Stimulated activated CD8-positive, alpha-beta memory T cell treated with anti-CD3 and anti-CD28 coated beads, Interleukin-4, amount 100 ng/mL, for 1 hour (primary cell): Measurements from ENCODE around the gene RIPK4.

ENCODE experiments used
- DNase-seq, 2 donors: peaks; one replicate each; pipeline ENCODE4 v3.0.0-alpha.2; 2020; ENCODE audit warnings: low read depth in 2 of 2, low spot score in 1 of 2

The RIPK4 gene

DNA sequence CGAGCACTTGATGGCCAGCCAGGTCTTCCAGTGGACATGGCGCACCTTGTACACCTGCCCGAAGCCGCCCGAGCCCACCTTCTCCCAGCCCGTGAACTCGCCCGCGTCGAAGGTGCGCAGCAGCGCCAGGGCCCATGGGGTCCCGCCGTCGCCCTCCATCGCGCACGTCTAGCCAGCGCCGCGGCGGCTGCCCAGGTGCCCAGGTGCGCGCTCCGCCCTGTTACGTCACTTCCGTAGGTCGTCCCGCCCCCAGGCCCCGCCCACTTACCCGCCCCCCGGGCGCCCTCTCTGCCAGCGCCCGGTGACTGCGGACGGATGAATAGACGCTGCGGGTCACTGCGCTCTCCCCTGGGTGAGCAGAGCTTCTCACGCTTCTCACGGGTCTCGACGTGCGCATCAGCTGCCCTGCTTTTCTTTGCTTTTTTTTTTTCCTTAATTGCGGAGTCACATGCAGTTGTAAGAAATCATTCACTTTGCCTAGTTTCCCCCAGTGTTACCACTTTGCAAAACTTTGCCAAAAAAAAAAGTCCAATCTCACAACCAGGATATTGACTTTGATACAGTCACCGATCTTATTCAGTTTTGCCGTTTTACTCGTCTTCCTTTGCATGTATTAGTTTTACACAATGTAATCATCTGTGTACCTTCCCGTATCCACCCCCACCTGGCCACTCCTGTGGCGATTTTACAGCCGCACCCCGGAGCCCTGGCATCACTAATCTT lies at the start of gene RIPK4:
Gene RIPK4, minus strand, starts transcription at position 170 of the 723 bp plus-strand sequence. Its CDS starts 11 bp downstream, at position 159.
- DNase-seq = peak in 1 of 2 donors; percentile 19

DNA sequence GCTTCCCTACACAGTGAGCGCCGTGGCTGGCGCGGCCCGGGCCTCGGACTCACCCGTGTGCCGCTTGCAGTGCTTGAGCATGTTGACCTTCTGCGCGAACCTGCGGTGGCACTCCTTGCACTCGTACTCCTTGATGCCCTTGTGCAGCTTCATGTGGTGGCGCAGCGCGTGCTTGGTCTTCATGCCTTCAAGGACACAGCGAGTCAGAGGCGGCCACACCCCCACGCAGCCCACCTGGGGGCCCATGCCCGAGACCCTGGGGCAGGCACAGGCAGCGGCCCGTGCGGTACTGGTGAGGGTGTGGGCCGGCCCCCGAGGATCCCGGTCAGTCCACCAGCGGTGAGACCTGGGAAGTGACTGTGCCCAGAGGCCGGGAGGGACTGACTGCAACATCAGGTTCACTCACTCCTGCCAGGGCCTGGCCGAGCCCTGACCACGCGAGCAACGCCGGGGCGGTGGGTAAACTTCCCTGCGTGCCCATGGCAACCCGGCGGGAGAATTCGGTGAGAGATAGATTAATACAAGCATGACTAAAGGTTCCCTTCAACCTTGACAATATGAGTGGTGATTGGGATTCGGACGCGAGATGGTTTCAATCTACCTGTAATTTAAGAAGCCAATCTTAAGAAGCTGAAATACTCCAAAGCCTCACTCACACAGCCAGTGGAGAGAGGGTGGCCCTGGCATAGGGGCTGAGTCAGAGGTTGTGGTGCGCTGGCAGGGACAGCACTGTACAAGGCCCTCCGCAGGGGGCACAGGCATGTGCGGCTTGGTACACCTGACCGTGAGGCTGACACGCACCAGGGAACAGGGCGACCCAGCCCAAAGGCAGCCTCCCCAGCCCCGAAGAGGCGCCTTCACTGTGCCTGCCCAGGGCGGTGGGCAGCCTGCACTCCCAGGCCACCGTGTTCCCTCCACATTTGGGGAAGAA lies 49.1 kb upstream of the RIPK4 start:
- DNase-seq = no peak

DNA sequence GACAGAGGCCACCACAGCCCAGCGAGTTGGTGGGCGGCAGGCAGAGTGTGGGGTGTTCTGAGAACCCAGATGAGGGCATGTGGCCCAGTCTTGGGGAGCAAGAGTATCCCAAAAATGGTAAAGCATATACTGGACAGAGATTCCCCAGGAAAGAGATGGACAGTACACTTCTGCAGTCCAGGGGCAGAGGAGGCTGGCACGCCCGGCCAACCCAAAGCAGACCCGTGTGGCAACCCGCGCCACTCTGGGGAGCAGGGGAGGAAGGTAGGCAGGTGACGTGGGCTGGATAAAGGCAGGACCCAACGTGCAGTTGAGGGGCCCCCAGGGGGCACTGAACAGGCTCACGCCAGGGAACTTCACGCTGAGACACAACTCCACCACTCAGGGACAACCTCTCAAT lies 46.4 kb upstream of the RIPK4 start:
- no peak for DNase-seq

DNA sequence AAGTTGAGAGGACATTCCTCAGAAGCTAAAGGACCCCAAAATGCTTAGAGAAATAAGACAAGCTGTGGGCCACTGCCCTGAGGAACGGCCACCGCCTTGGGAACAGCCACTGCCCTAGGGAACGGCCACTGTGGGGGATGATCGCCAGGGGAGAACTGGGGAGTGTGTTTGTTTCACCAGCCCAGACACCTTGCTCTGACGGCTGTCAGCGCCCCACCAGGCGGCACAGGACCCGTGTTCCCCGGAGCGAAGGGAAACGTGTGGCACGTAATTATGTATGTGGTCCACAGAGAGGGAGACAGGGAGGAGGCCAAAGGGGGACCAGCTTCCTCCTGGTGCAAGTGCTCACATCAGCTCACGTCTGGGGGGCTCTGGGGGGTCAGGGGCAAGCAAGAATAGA lies 45.8 kb upstream of the RIPK4 start:
- DNase-seq = no peak

DNA sequence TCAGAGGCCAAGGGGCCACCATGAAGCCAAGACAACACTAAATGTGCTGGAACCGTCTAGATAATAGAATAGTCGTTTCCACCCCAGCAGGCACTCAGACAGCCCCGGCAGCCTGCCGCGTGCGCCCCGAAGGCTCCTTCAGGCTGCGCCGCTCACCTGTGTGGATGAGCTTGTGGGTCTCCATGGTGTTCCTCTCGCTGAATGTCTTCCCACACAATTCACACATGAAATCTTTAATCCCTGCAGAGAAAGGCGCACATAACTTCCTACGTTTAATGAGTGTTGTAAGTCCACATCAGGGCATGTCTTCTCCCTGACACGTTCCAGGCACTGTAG lies 43.7 kb upstream of the RIPK4 start:
- DNase-seq = no peak

DNA sequence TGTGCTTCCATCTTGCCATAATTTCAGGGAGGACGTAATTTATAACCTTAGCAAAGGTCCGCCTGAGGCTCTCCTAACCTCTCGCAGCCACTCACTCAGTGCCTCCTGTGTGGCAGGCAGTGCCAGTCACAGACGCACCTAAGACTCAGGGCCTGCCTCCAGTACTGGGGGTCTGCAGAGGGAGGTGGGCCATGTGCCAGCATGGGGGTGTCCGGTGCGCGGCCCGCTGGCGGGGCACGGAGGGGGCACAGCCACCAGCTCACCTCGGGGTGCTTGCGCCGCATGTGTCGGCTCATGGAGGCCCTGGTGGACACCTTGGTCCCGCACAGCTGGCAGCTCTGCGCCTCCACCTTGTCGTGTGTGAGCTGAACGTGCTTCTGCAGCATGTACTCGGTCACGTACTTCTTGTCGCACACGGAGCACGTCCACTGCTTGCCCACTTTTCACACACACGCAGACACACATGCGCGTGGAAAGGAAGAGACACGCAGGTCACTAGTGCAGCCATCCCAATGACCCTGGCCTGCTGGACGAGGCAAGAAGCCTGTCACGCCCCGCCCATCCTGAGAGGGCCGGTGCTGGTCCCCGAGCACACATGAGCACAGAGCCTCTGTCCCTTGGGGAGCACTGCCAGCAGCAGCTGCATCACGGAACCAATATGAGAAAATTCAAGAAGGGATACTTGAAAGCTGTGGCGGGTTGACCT lies 43.2 kb upstream of the RIPK4 start:
- DNase-seq = no peak

DNA sequence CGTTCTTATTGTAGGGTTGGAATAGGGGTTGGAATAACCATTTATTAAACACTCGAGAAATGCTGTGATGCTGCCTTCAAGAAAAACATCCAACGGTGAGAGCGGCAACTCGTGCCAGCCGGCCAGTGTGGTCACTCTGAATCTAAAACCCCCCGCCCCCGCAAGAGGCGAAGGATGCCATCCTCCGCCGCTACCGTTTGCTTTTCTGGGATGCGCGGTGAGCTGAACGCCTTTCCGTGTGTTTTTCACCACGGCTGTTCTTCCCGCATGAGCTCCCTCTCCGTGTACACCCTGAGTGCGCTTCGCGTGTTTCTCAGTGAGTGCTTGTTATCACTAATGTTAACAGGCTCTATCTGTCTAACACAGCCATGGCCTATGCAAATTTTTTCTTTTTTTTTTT lies 42.0 kb upstream of the RIPK4 start:
- DNase-seq = no peak

DNA sequence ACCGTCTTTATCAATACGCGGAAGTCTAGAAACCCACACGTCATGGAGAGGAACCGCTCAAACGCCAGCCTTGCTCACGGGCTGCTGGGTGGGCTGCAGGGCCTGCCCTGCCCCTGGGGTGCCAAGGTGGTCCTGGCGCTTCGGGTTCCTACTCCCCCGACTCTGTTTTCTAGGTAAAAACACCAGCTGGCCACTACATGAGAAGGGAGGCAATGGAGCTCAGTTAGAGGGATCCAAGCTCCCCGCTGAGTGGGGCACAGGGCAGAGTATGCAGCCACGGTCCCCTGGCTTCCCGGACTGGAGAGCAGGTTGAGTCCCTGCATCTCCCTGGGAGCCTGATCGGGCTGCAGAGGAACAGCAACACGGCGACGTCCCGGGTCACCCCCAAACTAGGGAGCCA lies 41.2 kb upstream of the RIPK4 start:
- DNase-seq = no peak

DNA sequence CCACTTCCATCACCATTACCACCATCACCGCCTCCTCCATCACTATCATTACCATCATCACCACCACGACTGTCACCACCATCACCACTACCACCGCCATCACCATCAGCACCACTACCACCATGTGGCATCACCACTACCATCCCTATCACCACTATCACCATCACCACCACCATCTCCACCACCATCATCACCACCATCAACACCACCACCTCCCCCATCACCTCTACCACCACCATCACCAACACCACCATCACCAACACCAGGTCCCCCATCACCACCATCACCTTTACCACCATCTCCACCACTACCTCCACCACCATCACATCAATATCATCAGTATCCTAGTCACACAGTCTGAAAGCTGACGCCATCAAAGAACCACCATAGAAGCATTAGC lies 39.9 kb upstream of the RIPK4 start:
- no peak for DNase-seq

DNA sequence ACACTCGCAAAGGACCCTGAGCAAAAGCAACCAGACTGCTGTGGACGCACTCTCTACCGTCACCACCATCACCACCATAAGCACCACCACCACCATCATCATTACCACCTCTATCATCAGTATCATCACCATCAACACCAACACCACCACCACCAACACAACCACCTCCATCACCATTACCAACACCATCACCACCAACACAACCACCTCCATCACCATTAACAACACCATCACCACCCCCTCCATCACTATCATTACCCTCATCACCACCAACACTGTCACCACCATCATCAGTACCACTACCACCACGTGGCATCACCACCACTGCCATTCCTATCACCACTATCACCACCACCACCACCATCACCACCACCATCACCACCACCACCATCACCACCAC lies 38.8 kb upstream of the RIPK4 start:
- no peak for DNase-seq

DNA sequence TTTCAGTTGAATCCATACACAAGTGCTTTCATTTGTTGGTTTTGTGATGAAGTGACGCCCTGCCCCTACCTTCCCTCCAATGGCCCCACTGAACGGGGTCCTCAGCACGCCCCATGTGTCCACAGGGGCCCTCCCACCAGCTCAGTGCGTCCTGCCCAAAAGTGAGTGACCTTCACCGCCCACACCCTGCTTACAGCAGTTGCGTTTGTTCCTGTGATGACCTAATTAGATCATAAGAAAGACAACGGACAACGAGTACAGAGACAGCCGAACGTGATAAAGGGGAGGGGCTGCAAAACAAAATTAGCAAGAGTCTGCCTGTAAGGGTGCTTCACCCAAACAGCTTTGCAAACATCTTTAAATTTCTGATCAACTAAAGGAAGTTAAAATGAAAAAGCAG lies 38.2 kb upstream of the RIPK4 start:
- no peak for DNase-seq

DNA sequence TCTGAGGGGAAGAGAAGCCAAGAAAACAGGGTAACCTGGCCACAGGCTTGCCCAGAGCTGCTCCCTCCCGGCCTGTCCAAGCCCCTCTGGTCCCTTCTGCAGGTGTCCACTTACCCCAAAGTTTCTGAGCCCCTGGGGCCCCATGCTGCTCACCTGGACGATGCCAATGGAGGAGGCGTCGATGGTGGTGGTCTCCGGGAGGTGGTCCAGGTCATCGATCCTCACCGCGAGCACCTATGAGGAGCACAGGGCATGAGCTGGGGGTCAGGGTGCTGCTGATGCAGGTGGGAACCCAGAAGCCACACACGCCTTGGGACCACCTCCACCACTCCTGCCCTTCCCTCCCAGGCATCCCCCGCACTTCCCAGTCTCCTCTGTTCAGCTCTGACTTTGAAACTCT lies 37.5 kb upstream of the RIPK4 start:
- no peak for DNase-seq

DNA sequence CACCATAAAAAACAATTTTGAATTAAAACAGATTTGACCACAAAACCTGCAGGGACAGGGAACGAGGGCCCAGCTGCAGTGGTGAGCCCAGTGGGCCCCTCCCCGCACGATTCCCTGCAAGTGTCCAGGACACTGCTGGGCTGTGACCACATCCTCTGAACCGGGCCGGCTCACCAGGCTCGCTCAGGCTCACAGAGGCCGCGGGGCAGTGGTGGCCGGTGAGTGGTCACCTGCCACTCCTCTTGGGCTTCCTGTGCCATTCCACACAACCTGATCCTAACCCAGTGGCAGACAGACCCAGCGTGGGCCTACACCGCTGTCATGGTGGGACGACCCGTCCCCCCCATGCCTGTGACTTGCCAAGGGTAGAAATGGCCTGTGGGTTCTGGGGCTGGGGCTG lies 36.5 kb upstream of the RIPK4 start:
- DNase-seq = no peak

DNA sequence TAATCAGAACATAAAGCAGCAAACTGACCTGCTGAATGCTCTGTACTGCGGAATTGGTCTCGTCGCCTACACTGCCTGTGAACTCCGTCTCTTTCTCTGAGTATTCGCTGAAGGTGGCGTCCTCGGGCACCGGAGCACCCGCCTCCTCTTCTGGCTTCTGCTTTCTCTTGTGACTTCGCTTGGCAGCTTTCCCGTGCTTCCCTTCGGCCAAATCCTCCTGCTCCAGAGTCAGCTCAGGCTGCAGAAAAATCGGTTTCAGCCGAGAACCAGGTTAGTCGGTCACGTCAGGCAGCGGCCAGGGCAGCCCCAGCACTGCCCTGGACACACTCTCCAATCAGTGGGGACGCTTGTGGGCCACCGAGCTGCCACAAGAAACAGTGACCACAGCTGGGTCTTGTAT lies 35.8 kb upstream of the RIPK4 start:
- DNase-seq = no peak

DNA sequence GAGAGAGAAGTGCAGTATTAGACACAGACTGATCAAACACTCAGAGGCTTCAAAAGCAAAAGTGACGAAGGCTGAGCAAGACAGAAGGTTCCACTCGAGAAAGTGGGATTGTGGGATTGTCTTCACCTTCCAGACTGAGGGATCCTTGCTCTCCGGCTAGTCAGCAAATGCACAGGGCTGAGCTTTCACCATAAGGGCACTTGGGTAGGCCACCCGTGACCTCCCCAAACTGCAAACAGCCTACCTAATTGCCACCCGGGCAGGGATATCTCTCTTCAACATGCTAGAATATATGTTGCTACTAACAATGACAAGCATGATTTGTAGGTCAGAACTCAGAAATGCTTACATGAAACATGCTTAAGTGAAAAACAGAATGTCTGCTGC lies 35.3 kb upstream of the RIPK4 start:
- DNase-seq = no peak

DNA sequence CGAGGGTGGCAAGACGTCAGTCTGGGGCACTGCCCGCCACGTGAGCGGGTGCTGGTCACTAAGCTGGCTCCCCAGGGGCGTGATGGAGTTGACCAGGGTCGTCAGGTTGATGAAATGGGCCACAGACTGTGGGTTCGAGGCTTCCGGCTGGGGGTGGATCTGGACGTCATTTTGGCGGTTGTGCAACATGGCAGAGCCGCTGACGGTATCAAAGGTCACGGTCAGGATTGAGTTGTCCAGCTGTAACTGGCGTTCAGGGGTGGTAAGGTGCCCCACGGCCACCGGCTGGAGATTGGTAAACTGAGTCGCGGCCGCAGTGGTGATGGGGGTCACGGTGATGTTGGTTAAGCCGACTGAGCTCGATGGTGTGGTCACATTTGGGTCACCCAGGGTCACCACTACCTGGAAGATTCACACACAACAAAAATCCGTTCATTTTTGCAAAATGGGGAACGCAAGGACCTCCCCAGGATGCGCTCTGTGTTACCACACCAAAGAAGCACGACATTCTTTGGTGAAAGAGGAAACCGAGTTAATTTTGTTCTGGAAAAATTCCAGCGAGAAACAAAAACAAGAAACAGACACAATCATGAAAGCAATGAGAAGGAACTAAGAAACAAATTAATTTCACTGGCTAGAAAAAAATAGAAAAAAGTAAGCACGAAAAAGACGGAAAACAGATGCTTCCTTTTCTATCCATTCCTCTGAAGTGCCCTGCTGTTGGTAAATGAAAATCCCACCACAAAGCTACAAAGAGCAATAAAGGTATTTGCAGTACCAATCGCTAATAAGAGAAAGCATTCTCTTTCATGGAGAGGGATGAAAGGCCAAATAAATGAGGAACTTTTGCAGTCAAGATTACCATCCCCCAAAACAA lies 34.7 kb upstream of the RIPK4 start:
- DNase-seq = no peak

DNA sequence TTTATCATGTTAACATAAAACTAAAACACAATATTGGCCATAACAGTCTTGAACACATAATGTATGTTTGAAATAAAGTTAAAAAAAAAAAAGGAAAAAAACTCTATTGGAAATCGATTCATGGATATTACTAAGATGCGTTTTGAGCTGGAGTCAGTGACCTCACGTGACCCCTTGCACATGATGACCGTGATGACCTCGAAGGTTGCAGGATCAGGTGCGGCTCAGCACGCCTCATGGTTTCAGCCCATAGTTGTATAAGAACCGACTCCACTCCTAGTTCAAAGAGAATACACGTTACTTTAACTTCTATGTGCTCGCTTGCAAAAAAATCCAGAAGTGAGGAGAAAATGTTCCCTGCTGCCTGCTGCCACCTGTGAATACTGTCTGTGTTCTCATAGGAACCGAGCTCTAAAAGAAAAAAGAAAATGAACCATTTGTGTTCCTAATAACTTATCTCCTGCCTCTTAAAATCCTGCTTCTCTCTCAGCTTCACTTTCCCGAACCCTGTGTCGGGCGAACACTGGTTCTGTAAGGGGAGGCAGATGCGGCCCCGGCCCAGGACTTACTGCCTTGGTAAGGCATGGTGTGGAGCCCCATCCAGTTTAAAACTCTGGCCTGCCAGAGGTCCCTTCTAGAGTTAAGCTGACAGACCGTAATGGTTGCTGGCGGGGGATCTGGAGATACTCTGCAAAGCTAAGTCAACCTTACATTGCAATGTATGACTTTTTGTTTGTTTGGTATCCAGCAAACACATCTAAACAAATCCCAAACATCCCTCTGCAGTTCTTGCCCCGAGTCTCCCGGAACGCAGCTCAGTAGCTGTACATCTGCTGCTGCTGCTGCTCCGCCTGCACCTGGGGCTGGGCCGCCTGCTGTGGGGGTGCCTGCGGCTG lies 33.8 kb upstream of the RIPK4 start:
- DNase-seq = no peak

DNA sequence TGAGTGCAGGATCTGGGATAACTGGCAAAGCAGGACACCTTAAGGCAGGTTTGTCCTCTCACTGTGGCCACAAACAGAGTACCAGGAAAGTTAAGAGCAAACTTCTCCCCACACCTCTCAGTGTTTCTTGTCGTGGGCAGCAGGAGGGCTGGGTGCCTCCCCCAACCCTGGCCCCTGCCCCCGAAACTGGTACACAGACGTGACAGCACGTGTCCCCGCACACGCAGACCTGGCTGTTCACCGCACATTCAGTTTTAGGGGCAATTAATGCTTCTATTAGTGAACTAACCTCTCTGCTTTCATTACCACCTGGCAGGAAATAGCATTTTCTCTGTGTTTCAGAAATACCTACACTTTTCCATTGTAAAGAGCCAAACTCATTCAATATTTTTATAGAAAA lies 32.9 kb upstream of the RIPK4 start:
- DNase-seq = no peak

DNA sequence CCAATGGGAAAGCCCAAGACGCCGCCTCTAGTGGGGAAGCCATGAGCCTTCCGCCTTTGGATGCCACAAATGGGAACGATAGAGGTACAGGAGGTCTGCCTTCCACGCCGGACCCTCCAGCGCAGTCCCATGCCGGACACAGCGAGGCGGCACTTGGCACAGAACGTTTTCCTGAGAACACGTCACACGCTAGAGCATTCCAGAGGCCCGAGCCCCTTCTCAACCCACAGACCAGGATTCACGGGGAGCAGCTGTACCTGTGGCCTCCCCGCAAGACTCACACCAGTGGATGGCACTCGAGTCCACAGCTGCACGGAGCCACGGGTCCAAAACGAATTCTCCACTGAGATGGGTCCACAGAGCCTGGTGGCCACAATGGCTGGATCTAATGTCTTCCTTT lies 31.5 kb upstream of the RIPK4 start:
- no peak for DNase-seq

DNA sequence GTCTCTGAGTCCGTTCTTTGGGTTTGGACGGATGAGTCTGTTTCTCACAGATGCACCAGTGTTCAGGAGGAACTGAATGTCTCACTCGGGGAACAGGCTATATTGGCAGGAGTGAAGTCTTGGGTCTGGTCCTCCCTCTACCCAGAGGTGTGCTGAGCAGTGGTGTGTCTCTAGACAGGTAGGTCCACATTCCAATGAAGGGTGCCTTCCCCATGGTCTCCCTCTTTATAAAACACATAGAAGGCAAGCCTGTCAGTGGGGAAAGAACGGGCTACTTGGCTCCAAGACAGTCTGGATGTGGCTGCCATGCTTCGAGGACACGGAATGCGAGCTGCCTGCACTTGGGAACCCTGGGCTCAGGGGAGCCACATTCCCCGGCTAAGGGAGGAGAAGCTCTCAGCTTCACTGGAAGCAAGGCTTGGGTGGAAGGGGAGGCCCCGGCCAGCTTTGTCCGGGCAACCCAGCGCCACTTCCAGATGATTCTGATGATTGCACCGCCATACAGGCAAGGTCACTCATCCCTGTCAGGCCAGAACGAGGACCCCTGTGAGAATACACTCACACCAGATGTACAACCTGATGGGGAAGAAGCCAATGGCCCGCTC lies 29.7 kb upstream of the RIPK4 start:
- no peak for DNase-seq
